Measurements from ENCODE around the gene TMEM9B. TPM values are rescaled to one million over a fixed set of nuclear protein-coding genes. Genes with fewer than 3 reads are reported as not detected.

TMEM9B gene
- total and polyA plus RNA-seq, 9 of the 15 experiments (the other 6 are each of a cell fraction or from before 2014, with no cell fraction given): 7.7 to 20.0 (median 14.0) TPM

- TF ChIP-seq CBX3 (IDR thresholded peaks at IDR 0.05; ENCODE audit: borderline replicate concordance in 1 of 2, low read length in 2 of 2) (peak in 1 of 2 experiments; percentile 59; a peak in 1 of 3 replicates), EGR1 (conservative IDR thresholded peaks at IDR 0.05) (no peak), ETV6 (IDR thresholded peaks at IDR 0.05; ENCODE audit: borderline replicate concordance in 1 of 2, low read depth in 2 of 2, low read length in 1 of 2) (no peak), ETV6 (CRISPR knock-in tag; IDR thresholded peaks at IDR 0.05; ENCODE audit: borderline replicate concordance) (no peak), ZNF124 (CRISPR knock-in tag; IDR thresholded peaks at IDR 0.05) (no peak), YY1 (IDR thresholded peaks at IDR 0.05; ENCODE audit: borderline replicate concordance in 1 of 3, control insufficient read depth in 1 of 3, extremely low read depth in 1 of 3, insufficient read depth in 3 of 3, insufficient read length in 1 of 3, insufficient replicate concordance in 2 of 3, low read depth in 1 of 3, low read length in 2 of 3) (peak in 1 of 3 experiments; percentile 60), PKNOX1 (IDR thresholded peaks at IDR 0.05) (peak; percentile 52; the same call in 1 of the 2 replicates), XRCC4 (IDR thresholded peaks at IDR 0.05; ENCODE audit: extremely low read depth, insufficient read depth, insufficient read length) (no peak), ZNF592 (IDR thresholded peaks at IDR 0.05) (0 out of 2 replicates have a peak, but pooled peaks have one; percentile 13), CHCHD3 (CRISPR knock-in tag; IDR thresholded peaks at IDR 0.05) (no peak), L3MBTL2 (IDR thresholded peaks at IDR 0.05) (peak; percentile 74), WHSC1 (IDR thresholded peaks at IDR 0.05; ENCODE audit: low read length) (no peak), ZNF12 (CRISPR knock-in tag; IDR thresholded peaks at IDR 0.05) (peak; percentile 90), ZNF274 (IDR thresholded peaks at IDR 0.05; ENCODE audit: borderline replicate concordance, low read depth, low read length) (no peak), GABPA (tag; conservative IDR thresholded peaks at IDR 0.05; ENCODE audit: low read depth) (0 out of 2 replicates have a peak, but pooled peaks have one; percentile 26)
- TF ChIP-seq, protein P1, sequence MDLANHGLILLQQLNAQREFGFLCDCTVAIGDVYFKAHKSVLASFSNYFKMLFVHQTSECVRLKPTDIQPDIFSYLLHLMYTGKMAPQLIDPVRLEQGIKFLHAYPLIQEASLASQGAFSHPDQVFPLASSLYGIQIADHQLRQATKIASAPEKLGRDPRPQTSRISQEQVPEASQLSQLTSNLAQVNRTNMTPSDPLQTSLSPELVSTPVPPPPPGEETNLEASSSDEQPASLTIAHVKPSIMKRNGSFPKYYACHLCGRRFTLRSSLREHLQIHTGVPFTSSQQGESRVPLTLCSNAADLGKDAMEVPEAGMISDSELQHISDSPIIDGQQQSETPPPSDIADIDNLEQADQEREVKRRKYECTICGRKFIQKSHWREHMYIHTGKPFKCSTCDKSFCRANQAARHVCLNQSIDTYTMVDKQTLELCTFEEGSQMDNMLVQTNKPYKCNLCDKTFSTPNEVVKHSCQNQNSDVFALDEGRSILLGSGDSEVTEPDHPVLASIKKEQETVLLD (IDR thresholded peaks at IDR 0.05): no peak
- TF ChIP-seq, protein P2, sequence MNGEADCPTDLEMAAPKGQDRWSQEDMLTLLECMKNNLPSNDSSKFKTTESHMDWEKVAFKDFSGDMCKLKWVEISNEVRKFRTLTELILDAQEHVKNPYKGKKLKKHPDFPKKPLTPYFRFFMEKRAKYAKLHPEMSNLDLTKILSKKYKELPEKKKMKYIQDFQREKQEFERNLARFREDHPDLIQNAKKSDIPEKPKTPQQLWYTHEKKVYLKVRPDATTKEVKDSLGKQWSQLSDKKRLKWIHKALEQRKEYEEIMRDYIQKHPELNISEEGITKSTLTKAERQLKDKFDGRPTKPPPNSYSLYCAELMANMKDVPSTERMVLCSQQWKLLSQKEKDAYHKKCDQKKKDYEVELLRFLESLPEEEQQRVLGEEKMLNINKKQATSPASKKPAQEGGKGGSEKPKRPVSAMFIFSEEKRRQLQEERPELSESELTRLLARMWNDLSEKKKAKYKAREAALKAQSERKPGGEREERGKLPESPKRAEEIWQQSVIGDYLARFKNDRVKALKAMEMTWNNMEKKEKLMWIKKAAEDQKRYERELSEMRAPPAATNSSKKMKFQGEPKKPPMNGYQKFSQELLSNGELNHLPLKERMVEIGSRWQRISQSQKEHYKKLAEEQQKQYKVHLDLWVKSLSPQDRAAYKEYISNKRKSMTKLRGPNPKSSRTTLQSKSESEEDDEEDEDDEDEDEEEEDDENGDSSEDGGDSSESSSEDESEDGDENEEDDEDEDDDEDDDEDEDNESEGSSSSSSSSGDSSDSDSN (IDR thresholded peaks at IDR 0.05; ENCODE audit: borderline replicate concordance in 1 of 2, low read depth in 2 of 2, low read length in 2 of 2): 0 out of 4 replicates have a peak, but pooled peaks of 1 of the 2 experiments have one; percentile 38
- TF ChIP-seq, protein P3, sequence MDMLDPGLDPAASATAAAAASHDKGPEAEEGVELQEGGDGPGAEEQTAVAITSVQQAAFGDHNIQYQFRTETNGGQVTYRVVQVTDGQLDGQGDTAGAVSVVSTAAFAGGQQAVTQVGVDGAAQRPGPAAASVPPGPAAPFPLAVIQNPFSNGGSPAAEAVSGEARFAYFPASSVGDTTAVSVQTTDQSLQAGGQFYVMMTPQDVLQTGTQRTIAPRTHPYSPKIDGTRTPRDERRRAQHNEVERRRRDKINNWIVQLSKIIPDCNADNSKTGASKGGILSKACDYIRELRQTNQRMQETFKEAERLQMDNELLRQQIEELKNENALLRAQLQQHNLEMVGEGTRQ (CRISPR knock-in tag; IDR thresholded peaks at IDR 0.05): no peak
Observed at GRCh38 chr11:9001736-9002135, 37.5 kb upstream of the TMEM9B start (continued).

Data from K562 (cell line).